Activated effector memory CD4-positive, alpha-beta T cell treated with anti-CD3 and anti-CD28 coated beads, Interleukin-2, amount 50 U/mL, for 16 hours (primary cell): Measurements from ENCODE around the gene RNF207.

ENCODE experiments used
- DNase-seq: peaks from one replicate; pipeline ENCODE4 v3.0.0-alpha.2; 2020

RNF207 gene, protein sequence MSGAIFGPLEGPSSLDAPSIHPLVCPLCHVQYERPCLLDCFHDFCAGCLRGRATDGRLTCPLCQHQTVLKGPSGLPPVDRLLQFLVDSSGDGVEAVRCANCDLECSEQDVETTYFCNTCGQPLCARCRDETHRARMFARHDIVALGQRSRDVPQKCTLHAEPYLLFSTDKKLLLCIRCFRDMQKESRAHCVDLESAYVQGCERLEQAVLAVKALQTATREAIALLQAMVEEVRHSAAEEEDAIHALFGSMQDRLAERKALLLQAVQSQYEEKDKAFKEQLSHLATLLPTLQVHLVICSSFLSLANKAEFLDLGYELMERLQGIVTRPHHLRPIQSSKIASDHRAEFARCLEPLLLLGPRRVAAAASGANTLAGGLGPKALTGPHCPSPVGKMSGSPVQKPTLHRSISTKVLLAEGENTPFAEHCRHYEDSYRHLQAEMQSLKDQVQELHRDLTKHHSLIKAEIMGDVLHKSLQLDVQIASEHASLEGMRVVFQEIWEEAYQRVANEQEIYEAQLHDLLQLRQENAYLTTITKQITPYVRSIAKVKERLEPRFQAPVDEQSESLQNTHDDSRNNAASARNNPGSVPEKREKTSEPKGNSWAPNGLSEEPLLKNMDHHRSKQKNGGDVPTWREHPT

DNA sequence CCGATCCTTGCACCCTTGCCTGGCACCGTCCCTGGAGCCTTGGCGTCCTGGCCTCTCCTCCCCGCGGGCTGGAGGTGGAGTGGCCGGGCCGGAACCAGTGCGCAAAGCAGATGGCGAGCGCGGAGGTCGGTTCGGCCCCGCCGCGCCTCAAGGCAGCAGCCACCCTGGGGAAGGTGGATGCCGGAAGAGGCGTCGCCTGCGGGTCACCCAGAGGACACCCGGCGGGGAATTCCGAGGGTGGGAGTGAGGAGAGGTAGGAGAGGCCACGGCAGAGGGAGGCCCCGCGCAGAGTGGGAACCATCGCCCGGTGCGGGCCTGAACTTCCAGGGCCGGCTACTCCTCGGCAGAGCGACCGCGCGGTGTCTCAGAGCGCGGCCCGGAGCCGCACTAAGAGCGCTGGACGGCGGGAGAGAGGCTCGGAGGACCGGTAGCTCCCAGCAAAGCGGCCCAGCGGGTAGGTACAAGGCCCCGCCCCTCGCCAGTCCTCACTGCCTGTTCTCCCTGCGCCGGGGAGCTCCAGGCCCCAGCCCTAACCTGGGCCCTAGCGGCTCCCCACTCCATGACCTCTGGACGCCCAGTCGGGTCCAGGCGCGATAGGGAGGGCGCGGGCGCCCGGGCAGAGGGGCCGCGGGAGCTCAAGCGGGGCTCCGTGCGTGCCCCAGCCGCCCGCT is at the start of gene RNF207:
Gene RNF207, plus strand, starts transcription at position 271 of the 671 bp plus-strand sequence. CDS start 417 bp downstream, outside the sequence.
- peak; percentile 91 for DNase-seq

DNA sequence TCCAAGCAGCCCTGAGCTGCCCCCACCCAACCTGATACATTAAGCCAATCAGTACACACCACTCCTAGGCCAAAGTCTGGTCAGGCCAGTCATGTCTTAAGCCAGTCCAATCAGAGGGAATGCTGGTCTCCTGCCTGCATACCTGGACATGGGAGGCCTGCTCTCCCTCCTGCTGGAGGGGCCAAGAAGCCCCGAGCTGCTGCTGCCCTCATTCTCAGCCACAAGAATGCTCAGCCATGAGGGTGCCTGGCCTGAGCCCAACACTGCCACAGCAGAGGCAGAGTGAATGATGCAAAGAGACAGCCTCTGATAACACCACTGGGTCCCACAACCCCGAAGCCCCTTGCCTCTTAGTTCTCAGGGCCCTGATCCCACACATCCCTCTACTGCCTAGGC is 48.8 kb upstream of the RNF207 start:
- DNase-seq = no peak

DNA sequence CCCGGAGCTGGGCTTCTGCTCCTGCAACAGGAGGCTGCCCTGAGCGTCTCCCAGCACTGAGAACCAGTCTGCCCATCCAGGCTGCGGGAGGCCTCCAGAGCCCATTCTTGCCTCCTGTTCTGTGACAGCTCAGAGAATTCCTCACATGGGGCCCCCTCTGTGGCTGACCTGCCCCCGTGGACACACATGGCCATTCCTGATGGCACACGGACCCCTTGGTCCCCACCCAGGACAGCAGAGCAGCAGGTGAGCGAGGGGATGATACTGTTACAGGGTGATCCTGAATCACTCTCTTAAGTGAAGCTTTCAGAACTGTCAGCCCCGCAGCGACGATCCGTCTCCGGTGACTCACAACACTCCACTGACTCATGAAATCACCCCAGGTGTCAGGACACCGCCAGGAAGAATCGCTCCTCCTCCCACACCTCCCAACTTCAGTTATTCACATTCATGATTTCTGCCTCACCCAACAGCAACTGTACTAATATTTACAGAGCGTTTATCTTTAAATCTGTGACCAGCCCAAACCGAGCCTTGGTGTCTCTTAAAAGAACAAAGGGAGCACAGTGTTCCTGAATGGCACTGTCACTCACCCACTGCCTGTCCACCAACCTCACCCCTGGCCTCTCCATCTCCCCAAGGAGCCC is 48.3 kb upstream of the RNF207 start:
- peak; percentile 70 for DNase-seq

DNA sequence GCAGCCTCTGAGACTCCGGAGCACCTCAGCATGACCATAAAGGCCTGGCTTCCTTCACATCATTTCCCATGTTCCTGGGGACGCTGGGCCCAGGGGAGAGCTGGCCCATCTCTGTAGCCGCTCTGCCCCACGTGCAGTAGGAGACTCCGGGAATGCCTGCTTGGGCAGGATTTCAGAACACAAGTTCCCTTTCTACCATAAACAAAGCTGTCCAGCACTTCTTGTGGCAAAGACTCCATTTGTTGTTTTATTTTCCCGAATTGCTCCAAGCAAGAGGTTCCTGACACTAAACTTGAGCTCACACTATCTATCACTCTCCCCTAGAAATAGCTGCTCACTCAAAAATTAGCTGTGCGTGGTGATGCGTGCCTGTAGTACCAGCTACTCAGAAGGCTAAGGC is 47.7 kb upstream of the RNF207 start:
- no peak for DNase-seq

DNA sequence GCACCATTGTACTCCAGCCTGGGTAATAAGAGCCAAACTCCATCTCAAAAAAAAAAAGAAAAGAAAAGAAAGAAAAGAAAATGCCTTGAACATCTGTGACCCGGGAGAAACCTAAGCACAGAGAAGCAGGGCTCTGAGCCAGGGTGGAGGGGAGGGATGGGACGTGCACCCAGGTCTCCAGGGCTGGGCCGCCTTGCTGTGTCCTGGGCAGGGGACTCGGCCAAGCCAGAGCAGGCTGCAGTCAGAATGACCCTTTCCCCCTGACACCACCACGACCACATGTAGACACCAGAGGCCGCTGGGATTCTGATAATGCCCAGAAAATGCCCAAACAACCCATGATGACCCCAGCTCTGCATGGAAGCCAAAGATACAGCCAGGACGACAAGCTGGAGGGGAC is 43.6 kb upstream of the RNF207 start:
- no peak for DNase-seq

DNA sequence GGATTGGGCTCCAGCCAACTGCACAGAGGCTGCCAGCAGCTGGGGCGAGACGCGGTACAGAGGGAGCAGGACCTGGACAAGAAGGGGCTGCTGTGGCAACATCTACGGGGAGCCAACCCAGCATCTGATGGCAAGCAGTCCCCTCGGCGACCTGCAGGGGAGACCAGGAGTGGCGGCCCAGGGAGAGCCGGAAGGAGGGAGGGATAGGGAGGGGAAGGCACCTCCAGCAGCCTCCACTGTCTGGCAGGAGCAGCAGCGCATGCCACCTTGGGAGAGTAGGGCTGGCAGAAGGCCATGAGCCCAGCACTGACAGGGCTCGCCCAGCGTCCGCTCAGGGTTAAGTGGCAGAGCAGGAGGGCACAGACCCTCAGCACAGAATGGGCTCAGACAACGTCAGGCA is 43.1 kb upstream of the RNF207 start:
- no peak for DNase-seq

DNA sequence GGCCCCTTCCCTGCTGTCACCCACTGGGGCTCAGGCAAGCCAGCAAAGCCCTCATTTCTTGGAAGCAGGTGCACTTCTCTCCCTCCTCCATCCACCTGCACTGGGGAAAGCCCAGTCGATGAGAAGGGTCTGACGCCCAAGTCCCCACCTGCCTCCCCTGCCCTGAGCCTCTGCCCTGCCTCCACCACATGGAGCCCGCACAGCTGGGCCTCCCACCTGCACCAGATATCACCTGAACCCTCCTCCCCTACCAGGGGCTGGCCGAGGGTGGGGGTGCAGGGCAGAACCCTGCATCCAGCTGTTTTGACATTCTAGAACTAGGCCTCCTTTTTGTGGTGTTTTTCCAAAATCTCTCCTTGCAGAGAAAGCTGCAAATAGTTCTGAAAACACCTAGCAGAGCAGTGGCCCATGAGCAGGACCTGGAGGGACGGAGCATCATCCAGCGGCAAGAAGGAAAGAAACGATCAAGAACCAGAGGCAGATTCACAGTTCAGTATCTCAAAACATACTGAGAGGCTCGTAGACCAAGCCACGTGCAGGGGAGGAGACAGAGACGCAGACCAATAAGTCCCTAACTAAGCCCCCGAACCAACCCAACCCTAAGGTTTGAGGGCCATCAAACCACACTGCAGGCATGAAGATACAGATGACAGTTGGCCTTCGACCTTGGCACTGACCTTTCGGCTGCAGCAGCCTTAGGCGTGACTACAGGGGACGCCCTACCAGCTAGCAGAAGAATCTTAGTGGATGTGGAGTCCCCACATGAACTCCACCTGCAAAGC is 42.5 kb upstream of the RNF207 start:
- DNase-seq = no peak

DNA sequence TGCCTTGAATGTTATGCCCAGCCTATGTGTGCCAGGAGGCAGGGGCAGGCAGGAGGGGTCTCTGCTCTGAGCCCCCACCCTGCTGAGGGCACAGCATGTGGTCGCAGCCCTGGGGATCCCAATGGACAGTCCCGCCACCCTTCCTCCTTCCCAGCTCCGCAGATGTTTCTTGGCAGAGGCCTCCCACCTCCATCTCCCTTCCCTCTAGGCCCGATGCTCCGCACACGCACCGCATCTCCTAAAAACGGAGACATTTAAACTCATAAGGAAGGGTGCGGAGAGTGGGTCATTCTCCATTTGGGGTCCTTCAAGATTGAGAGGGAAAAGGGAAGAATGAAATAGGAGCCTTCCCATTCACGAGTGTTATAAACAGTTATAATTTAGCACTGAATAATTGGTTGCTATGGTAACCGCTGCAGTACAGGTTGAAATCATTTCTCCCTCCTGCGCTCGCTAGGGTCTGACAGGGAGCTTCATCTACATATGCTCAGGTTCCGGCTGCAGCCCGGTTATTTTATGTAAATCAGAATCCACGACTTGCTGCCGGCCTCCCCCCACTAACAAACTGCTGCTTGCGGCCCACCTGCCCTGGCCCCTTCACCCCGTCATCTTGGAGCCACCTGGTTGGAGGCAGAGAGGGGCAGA is 41.8 kb upstream of the RNF207 start:
- DNase-seq = no peak

DNA sequence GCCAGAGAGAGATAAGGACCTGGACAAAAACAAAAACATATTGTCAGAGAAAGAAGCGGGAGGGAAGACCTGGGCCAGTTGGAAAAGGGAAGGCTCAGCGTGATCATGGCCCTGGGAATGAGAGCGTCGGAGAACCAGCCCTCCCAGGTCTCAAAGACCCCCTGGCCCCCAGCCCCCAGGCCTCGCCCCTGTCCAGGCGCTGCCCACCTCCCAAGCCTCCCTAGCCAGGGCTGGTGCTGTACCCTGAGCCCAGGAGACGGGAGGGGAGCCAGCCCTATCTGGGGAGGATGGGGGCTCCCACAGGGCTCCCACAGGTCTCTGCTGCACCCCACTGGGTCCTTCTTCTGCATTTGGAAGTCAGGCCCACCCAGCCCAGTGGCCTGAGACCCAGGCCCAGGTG is 40.9 kb upstream of the RNF207 start:
- no peak for DNase-seq

DNA sequence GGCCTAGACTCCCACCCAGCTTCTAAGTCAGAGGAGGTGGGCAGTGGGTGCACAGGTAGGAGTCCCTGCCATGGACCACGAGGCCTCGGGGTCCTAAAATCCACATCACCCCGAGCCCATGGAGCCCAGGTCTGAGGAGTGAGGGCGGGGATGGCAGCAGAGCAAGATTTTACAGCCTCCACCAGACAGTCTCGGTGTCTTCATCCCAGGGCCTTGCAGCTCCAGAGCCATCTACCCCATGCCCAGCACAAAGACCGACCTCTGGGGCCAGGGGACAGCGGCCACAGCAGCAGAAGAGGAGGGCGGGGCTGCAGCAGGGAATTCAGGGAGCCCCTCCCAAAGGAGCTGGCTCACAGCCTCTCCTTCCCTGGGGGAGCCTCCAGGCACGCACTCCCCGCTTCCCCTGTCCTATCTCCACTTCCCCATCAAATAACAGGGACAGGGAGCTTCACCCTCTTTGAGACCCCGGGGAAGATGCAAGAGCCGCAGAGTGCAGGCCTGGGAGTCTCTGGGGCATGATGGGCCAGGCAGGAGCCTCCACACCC is 40.4 kb upstream of the RNF207 start:
- no peak for DNase-seq

DNA sequence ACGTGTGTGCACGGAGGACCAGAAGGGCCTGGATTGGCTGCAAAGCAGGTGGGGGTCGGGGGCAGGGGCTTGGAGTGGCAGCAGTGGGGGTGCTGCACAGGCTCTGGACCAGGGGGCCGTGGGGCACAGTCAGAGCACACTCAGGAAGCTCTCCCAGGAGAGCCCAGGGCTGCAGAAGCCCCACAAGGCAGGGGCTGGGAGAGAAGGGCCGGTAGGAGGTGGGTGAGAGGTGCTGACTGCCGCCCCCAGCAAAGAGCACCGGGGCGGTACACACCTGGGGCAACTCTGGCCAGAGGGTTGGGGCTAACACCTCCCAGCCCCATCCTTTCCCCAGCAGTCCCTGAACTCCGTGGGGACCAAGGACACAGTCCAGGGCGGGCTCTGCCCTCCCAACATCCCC is 39.7 kb upstream of the RNF207 start:
- DNase-seq = no peak

DNA sequence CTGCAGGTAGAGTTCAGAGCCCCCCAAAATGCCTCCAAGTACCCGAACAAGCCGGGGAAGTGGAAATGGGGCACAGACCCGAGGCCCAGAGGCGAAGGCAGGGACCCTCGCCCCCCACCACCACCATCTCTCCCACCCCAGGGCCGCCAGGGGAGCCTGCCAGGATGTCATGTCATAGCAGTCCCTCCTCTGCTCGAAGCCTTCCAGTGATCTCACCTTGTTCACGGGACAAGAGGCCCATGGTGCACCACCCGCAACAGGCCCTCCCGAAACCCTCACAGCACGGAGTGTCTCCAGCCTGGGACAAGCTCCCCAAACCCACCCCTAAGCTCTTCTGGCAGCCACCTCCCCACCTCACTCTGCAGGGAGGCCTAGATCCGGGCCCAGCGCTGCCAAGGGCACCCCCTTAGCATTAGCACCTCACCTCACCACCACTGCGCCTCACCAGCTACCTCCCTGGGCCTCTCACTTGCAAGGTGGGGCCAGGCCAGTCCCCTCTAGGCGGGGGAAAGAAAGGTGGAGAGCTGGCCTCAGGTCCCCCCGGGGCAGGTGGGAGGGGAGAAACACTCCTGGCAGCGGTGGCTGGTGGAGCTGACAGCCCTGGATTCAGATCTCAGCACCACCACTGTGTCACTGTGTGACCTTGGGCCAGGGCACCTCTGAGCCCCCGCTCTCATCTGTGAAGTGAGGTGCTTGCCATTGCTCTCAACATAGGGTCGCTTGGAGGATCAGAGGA is 39.1 kb upstream of the RNF207 start:
- no peak for DNase-seq

DNA sequence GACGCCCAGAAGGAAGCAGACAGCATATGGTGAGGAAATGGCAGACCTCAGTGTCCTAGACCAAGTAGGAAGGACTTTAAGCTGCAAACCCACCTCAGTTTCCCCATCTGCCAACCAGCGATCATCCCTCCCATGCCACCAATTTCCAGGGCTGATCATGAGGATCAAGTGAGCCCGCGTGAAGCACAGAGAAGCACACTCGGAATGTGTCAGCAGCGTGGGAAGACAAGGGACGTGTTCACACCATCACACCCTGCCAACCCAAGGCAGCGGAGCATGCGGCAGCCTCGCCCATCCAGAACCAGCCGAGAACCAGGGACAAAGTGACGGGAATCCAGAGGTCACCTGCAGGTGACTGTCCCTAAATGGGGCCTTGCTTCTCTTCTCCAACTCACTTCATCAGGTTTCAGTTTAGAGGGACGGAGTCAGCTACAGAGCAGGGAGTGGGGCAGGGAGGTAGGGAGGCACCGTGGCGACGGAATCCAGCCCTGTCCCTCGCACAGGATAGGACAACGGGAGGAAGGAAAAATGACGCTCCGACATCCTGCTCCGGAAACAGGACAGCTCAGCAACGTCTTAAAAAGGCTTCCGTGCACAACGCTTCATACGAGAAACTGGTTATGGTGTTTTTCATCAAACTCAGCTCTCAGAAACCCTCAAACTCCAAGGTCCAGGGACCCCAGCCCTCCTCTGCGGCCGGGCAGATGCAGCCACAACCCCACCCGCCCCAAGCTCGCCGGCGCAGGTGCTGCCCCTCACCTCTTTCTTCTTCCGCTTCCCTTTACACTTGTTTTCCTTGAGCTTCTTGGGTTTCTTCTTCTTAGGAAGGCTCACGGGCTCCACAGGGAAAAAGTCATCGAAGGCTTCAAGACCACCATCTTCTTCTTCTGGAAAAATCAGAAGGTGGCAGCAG is 38.3 kb upstream of the RNF207 start:
- DNase-seq = no peak

DNA sequence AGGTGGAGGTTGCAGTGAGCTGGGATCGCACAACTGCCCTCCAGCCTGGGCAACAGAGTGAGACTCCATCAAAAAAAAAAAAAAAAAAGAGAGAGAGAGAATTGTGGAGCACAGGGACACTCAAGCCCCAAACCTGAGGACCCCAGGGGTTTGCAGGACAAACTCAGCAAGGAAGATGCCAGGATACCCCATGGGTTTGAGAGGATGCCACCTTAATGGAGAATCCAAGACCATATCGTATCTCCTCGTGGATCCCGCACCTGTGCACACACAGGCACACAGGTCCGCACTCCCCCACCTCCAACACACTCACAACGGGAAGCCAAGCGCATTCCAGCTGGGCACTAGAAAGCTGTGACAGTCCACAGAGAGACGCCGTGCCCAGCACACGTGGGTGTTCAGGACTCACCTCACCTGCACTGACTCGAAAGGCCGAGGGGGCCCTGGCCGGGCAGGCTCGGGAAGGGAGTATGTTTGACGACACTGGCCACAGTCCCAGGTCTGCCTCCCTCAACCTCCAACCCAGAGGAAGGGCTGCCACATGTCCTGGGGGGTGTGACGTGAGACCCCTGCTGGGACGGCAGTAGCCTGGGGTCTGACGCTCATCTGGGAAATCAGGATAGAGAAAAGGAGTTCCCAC is 36.9 kb upstream of the RNF207 start:
- no peak for DNase-seq

DNA sequence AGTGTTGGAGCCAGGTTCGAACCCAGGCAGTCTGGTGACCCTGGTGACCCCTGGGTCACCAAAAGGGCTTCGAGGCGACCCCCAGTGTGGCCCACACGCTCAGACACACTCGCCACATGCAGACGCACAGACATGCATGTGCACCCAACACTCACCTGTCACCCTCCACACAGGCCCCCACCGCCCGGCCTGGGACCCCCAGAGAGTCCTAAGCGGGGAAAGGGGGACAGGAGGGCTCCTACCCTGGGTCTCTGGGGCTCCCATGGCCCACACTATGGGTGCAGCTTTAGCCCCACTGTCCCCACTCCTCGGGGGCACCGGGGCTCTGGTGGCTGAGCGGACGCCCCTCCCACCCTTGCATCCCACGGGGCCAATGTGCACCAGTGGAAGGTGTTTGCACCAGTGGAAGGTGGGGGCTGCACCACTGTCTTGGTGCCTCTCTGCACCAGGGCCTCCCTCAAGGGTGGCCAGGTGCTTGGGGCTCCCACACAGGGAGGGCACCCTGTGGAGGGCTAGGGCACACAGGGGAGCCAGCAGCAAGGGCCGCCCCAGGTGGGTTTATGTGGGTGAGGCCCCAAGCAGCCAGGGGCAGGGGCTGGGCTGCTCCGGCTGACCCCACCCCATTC is 35.7 kb upstream of the RNF207 start:
- DNase-seq = no peak

DNA sequence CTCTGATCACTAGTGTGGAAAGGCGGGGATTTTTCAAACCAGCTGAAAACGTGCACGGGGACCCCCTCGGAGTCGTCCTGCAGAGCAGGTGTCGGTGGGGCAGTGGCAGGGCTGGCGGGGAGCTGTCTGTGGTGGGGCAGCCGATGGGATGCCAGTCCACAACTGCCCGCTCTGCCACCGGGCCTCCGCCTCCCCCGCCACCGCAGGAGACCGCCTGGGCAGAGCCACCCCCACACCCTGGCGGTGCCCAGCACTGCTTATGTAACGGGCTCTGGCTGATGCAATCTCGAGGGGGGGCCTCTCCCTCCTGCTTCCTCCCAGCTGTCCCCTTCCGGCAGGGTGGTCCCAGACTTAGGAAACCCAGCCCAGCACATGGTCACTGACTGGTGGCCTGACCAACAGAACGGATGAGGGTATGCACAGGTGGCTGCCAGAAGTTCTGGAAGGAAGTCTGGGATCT is 35.1 kb upstream of the RNF207 start:
- no peak for DNase-seq

DNA sequence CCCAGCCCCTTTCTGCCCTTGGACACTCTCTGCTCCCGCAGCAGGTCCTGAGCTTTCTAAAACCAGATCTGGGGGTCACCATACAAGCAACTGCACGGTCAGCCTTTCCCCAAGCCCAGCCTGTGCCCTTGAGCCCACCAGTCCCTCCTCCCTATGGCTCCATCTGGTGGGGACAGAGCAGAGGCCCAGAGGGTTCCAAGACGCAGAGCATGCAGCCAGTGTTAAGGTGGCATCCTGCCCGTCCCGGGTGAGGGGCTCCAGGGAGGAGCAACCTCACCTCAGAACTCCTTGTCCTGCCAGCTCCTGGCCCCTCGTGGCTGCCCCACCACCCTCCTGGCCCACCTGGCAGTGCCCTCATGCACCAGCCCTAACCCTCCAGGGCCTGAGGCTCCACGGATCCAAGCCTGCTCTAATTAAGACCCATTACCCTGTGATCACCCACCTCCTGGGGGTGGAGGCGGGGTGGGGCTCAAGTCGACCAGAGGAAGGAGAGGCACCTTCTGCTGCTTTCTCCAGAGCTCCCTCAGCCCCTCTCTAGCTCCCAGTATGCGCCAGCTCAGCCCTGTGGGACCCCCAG is 34.3 kb upstream of the RNF207 start:
- no peak for DNase-seq

DNA sequence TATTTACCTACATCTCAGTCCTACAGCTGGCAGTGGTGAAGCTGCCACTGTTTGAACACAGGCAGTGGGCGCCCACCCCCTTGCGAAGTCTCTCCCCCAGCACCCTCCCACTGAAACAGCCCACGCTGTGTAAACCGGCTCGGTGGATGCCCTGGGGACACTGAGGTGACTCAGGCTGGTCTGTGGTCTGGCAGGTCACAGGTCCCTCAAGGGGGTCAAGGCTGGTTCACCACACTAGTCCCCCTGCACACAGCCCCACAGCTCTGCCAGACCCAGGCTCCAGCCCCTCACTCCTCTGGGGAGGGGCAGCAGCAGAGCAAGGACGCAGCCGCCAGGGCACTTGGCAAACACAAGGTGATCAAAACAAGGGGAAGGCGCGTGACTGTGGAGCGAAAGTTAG is 33.4 kb upstream of the RNF207 start:
- no peak for DNase-seq
